ENCODE results near the gene KIAA1549.
"Not testable (repeated sequence)": the region's sequence is repeated elsewhere in the genome, so short reads cannot be mapped to it uniquely, and the experiment has no call there.

The KIAA1549 gene

DNA sequence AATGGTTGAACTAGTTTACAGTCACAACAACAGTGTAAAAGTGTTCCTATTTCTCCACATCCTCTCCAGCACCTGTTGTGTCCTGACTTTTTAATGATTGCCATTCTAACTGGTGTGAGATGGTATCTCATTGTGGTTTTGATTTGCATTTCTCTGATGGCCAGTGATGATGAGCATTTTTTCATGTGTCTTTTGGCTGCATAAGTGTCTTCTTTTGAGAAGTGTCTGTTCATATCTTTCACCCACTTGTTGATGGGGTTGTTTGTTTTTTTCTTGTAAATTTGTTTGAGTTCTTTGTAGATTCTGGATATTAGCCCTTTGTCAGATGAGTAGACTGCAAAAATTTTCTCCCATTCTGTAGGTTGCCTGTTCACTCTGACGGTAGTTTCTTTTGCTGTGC, 40.6 kb downstream of the KIAA1549 start:
- not testable (repeated sequence) for DNase-seq

GRCh38 chr7:138937484-138937883, 43.7 kb downstream of the KIAA1549 start:
- DNase-seq: no peak

DNA sequence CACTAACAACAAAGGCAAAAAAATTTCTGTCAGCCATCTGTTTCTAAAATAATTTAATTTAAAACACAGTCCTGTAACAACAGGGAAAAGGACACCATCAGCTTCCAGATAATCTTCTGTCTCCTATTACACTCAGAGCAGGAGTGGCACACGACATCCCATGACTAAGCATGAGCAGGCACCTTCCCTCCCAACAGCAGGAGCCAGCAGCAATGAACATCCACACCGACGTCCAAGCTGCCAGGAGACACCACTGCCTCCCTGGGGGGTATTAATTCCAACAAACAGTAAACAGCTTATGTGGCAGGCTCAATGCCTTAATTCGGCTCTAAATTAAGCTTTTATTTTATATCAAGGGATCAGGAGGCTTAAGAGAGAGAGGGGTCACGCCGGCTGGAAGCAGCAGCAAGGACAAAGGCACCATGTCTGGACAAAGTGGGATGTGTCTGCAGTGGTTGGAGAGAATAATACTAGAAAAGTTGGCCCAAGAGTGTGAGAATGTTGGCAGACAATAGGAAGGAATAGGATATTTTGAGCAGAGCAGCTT, 45.7 kb downstream of the KIAA1549 start:
- no peak for DNase-seq

DNA sequence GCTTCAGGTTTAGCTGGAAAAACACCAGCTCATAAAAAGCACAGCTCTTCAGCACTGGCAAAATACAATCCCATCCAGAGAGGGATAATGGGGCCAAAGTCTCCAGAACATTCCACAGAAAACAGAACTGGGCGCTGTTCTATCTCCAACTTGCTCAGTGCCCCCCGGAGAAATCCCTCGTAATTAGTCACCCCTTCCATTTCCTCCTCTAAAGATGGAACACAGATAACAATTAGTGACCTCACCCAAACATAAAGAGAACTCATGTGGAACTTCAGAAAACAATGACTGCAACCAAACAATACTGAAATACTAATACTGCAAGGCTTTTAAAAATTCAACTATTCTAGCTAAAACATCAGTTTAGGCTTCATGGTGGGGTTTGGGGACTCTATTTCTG, 46.3 kb downstream of the KIAA1549 start:
- no peak for DNase-seq

- no peak for DNase-seq
Measured at GRCh38 chr7:138934367-138934766, 46.8 kb downstream of the KIAA1549 start.

DNA sequence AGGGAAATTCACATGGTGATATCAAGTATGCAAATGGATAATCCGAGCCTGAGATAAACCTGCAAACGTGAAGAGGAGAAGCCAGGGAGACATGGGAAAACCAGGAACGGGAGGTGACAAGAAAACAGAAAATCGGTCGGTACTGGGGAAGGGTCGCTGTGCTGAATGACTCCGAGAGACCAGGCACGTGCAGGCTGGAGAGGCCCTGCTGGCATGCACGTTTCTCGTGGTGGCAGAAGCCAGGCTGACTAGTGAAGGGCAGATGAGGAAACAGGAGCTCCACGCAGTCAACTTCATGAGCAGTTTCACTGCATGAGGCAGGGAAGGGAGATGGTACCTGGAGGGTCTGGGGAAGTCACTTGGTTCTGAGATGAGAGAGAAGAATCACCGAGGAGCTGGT, 48.3 kb downstream of the KIAA1549 start:
- DNase-seq: no peak

GRCh38 chr7:138932427-138932826, 48.8 kb downstream of the KIAA1549 start:
- no peak for DNase-seq

DNA sequence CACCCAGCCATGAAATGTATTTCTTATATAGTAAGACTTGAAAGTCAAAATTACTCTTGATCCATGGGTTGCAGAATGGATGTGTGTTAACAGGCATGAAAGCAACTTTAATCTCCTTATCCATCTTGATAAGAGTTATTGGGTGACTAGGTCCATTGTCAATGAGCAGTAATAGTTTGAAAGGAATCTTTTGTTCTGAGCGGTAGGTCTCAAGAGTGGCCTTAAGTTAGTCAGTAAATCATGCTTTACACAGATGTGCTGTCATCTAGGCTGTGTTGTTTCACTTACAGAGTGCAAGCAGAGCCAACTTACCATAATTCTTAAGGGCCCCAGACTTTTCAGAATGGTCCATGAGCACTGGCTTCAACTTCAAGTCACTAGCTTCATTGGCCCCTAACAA, 51.2 kb downstream of the KIAA1549 start:
- DNase-seq: no peak

DNA sequence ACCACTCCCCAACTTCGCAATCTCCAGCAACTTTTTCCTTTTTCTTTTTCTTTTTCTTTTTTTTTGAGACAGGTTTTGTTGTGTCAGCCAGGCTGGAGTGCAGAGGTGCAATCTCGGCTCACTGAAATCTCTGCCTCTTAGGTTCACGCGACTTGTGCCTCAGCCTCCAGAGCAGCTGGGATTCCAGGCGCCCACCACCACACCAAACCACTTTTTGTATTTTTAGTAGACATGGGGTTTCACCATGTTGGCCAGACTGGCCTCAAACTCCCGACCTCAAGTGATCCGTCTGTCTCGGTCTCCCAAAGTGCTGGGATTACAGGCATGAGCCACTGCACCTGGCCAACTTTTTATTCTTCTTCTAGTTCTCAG, 55.0 kb downstream of the KIAA1549 start:
- DNase-seq: no peak

DNA sequence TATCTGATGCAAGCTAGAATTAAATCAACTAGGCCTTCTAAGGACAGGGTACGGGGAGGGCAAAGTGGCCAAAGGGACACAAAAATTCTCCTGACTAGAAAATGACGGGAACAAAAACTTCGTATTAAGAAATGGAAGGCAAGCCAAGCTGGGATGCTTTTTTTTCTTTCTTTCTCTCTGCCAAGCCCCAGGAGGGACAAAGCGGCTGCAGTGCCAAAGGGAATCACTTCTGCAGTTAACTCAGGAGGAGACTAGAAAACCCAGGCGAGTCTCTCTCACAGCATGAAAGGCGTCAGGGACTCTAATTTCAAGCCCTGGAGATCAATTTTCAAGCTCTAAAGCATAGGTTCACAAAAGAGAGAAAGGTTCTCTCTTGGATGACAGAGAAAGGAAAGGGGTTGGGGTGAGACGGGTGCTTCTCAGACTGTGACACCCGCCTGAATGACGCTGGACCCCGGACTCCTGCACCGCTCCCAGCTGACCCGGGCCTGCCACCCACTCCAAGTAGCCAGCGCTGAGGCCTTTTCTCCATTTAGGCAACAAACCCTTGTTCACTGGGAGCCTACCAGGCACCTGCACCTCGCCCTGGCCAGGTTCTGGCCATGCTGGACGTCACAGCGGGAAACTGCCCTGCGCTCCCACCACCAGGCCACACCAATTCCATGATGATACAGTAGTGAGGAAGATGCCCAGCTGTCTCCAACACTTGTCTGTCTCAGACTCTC, 56.5 kb downstream of the KIAA1549 start:
- no peak for DNase-seq

DNA sequence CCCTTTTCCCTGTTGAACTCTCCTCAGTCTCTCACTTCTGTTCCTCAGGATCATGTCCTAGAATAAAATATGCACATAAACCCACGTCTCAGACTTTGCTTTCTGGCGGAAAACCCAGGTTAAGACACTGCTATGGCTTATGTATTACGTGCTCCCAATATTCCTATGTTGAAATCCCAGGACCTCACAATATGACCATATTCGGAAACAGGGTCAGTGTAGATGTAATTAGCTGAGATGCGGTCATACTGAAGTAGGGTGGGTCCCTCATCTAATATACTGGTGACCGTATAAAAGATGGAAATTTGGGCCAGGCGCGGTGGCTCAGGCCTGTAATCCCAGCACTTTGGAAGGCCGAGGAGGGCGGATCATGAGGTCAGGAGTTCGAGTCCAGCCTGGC, 59.9 kb downstream of the KIAA1549 start:
- no peak for DNase-seq

GRCh38 chr7:138919911-138920310, 61.3 kb downstream of the KIAA1549 start:
- DNase-seq: peak; percentile 41 to 42

- no peak for DNase-seq
Measured at GRCh38 chr7:138919216-138919615, 62.0 kb downstream of the KIAA1549 start.

- no peak for DNase-seq
Measured at GRCh38 chr7:138918756-138919155, 62.4 kb downstream of the KIAA1549 start.

DNA sequence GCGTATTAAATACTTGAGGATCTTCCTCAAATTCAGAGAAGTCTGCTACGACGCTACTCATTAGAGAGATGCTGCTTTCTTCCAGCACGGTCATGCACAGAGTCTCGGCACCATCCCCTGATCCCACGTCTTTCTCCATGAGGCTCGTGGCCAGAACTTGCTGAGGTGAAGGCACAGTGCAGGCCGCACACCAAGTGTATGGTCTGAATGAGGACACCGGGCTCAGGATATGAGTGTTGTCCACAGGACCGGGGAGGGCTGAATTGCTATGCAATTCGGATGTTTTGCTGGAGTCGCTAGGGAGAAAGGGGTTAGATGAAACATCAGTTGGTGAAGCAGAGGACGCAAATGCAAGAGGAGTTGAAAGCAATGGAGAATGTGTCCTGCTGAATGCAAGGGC, 63.0 kb downstream of the KIAA1549 start:
- no peak for DNase-seq

DNA sequence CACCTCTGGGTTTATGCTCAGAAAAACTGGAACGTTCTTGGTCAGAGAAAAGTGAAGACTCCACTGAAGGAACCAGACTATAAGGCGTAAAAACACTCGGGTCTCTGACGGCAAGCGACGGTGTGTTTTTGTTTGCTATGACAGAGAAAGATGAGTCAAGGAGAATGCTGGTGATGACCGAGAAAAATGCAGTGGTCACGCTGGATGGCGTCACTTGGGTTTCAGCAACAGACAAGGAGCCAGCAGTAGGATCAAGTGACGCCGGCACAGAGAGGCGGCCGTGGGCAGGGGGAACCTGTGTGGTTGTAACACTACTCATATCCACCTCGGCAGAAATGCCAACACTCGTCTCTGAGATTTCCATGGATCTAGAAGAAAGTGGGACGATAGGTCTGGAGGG, 63.4 kb downstream of the KIAA1549 start:
- DNase-seq: no peak

DNA sequence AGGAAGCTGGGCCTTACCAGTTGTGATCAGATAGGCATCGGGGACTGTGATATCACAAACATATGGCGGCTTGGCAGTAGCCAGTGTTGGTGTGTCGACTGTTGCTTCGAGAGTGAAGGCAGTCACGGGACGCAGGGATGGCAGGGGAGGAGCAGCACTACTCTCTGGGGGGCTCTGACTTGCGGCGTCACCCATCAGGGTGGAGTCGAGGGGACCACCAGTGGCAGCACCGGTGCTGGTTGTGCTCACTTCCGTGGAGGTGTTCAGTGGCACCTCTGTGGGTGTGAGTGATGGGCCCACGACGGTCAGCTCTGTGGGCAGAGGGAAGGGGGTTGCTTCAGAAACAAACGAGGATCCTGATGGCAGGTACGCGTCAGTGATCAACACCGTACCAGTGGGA, 64.5 kb downstream of the KIAA1549 start:
- DNase-seq: no peak

GRCh38 chr7:138916275-138916674, 64.9 kb downstream of the KIAA1549 start:
- DNase-seq: no peak

DNA sequence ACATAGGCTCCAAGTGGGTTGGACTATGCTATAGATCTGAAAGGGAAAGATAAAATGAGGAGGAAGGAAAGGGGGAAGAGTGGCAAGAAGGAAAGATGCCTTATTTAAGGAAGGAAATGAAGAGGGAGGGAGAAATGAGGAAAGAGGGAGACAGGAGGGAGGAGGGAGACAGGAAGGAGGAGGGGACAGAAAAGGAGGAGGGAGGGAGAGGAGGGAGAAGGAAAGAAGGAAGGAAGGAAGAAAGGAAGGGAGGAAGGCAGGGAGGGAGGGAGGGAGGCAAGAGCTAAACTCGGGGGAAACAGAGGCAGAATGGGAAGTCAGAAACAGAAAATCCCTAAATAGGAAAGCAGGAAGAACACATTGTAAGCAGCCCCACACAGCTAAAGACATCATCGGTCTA, 67.4 kb downstream of the KIAA1549 start:
- no peak for DNase-seq

DNA sequence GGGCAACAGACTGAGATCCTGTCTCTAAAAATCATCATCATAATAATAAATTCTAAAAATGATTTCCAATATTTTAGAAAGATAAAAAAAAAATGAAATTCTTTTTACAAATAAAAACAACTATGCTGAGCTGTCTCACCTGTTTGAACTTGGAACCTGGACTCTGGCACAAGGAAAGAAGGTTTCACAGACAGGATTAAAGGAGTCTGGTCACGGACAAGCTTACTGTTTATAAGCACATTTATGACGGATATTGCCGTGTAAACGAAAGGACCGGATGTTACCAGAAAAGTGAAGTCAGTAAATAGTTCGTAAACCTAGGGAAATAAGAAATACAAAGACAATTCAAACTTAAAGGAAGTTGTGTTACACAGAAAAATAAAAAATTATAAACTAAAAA, 70.2 kb downstream of the KIAA1549 start:
- no peak for DNase-seq

- no peak for DNase-seq
Measured at GRCh38 chr7:138907850-138908249, 73.3 kb downstream of the KIAA1549 start.

DNA sequence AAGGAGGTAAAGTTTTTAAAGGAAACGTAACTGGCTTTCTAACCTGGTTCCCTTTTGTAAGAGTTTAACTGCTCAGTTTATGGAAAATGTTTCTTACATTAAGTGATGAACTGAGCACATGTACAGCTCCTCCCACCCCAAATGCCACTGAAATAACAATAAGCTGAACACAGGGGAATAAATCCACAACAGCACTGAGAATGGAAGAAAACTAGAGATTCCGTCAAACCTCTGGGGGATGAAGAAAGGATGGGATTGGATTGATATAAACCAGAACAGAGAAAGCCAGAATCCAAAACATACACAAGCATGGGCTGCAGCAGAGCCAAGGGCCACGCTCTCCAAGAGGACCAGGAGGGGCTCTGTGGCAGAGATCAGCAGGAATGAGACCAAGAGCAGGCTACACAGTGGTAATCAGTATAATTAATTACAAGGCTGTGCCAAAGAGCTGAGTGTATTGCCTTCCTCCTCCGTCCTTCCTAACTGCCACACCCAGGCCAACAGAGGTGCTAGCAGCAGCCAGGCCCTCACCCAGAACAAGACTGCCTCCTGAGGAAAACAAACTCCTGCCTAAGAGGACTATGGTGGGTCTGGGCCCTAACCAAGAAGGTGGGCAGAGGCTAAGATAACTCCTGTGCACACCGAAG, 73.9 kb downstream of the KIAA1549 start:
- DNase-seq: no peak

DNA sequence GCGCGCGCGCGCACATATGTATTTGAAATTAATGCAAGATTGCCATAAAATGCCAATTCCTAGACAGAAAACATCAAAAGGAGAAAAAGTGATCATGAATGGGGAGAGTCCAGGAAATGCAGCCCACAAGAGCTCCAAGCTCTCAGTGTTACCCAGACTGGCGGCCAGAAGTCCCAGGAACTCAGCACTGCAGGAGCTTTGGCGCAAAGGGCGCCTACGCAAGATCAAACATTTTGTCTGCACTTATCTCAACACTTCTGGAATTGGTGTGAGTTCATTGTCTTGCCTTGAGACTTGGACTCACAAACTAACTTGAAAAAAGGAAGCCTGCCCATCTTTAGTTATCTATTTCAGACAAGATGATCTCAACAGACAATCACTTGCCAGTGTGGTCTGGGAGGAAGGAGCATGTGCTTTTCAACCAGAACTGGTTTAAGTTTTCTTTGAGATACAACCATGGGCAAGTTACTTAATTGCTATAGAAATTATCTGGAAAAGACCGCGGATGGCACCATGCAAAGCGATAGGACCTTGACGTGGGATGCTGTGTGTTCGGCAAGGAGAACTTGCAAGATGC, 77.2 kb downstream of the KIAA1549 start:
- DNase-seq: peak in 1 of 2 experiments; percentile 3

- no peak for DNase-seq
Measured at GRCh38 chr7:138903186-138903820, 77.9 kb downstream of the KIAA1549 start.
